Adrenal gland (tissue), 5 donors: ENCODE measurements around the gene PKNOX2.

Experiments used
- POLR2A ChIP-seq, 2 donors: fragments of 450-650 bp; IDR thresholded peaks; one replicate each; pipeline ENCODE4 v1.6.1; 2017; ENCODE audit warnings: antibody characterized with exemption in 2 of 2, mild to moderate bottlenecking in 2 of 2, moderate library complexity in 1 of 2
- TF ChIP-seq, protein P1 (sequence below), 6 experiments: fragments of 450-650 bp in 4 of 6; fragments of 200-600 bp in 2 of 6; sonication (generic) in 1 of 6; IDR thresholded peaks; 1 replicate in 5 of 6; 2 replicates in 1 of 6; pipeline versions ENCODE4 v1.5.1 to v1.8.0; 2016 to 2021; ENCODE audit warnings: antibody characterized with exemption in 6 of 6, mild to moderate bottlenecking in 2 of 6, moderate library complexity in 1 of 6
- donor health status: DM: no; HTN: no; CAD: no.

DNA sequence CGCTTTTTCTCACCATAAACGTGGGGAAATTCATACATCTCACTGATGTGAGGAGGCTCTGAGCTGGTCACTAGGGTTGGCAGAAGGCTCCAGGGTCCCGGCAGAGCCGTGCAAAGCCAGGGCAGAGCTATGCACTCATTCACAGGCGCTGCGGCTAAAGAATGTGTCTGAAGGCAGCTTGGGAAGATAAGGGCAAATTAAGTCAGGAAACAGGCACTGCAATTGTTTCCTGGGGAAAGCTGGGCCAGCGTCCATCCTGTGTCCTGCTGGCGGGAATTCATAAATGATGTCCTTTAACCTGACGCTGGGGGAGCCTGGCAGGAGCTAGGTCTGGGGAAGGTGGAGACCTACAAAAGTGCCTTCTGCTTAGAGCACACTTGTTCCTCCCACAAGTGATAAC lies 27.6 kb downstream of the PKNOX2 start:
- TF ChIP-seq, protein P1, sequence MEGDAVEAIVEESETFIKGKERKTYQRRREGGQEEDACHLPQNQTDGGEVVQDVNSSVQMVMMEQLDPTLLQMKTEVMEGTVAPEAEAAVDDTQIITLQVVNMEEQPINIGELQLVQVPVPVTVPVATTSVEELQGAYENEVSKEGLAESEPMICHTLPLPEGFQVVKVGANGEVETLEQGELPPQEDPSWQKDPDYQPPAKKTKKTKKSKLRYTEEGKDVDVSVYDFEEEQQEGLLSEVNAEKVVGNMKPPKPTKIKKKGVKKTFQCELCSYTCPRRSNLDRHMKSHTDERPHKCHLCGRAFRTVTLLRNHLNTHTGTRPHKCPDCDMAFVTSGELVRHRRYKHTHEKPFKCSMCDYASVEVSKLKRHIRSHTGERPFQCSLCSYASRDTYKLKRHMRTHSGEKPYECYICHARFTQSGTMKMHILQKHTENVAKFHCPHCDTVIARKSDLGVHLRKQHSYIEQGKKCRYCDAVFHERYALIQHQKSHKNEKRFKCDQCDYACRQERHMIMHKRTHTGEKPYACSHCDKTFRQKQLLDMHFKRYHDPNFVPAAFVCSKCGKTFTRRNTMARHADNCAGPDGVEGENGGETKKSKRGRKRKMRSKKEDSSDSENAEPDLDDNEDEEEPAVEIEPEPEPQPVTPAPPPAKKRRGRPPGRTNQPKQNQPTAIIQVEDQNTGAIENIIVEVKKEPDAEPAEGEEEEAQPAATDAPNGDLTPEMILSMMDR (IDR thresholded peaks at IDR 0.05), result peak in 1 of 6 experiments; percentile 14
- TF ChIP-seq POLR2A (IDR thresholded peaks at IDR 0.05), result no peak
